NCI-H128 (cell line): ENCODE measurements around the gene RHCE.
"Not testable (repeated sequence)": the region's sequence is repeated elsewhere in the genome, so short reads cannot be mapped to it uniquely, and the experiment has no call there.

ENCODE experiments used
- DNase-seq: peaks from one replicate; lab custom pipeline; 2025; ENCODE audit not compliant: unreplicated experiment; lab: John Stamatoyannopoulos, UW

Gene RHCE

DNA sequence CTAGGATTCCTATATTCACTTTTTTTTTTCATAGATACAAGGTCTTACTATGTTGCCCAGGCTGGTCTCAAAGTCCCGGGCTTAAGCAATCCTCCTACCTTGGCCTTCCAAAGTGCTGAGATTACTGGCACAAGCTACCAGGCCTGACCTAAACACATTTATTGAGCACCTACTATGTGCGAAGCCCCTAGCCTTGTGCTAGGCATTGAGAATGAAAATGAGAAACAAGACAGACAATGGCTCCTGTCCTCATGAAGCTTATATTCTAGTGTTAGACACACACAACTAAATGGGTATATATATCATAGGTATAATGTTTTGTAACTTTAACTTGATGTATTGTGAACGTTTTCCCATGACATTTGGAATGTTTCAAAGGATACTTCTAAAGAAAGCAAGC lies 71.0 kb downstream of the RHCE start:
- DNase-seq: no peak

DNA sequence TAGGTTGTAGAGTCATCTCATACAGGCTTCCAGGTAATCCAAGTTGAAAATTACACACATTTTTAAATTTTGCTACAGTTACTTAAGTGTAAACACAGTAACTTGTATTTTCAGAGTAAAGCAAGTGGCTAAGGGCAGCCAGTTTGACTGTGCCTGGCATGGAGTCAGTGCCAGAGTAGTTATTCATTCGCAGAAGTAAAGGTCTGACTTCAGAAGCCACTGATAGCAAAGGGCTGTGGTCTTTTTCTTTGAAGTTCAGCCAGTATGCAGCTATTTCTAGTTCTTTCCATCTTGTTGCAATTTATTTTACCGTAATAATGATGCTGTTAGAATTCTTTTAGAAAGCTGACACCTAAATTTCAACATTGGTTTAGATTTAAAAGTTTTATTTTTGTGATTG lies 73.1 kb downstream of the RHCE start:
- DNase-seq: no peak

DNA sequence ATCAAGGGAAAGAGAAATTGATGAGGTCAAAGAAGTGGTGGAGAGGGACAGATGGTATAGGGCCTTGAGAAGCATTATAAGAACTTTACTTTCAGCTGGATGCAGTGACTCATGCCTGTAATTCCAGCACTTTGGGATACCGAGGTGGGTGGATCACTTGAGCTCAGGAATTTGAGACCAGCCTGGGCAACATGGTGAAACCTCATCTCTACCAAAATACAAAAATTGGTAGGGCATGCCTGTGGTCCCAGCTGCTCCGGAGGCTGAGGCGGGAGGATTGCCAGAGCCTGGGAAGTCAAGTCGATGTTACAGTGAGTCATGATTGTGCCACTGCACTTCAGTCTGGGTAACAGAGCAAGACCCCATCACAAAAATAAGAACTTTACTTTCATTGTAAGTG lies 76.8 kb downstream of the RHCE start:
- no peak for DNase-seq

DNA sequence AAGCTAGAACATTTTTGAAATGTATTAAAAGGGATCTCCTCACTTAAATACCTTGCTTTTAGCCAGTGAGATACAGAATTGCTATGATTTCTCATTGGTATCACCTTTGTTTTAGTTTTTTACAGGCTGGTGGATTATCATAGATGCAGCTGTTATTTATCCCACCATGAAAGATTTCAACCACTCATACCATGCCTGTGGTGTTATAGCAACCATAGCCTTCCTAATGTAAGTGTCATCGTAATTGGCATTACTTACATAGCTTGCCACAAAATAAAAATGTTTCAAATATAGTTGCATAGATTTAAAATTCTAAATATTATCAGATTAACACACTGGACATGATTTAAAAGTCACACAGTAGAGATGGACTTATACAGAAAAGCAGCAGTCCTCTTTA lies 77.8 kb downstream of the RHCE start:
- DNase-seq: no peak

DNA sequence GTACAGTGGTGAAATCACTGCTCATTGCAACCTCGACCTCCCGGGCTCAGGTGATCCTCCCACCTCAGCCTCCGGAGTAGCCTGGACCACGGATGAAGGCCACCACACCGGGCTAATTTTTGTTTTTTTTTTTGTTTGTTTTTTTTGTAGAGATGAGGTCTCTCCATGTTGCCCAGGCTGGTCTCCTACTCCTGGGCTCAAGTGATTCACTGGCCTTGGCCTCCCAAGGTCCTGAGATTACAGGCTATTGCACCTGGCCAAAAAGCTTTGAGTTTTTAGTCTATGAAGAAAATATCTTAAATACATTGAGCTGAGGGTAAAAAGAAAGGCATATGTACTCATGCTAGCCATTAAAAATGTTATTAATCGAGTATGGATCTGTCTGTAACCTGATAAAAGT lies 78.9 kb downstream of the RHCE start:
- DNase-seq: no peak

DNA sequence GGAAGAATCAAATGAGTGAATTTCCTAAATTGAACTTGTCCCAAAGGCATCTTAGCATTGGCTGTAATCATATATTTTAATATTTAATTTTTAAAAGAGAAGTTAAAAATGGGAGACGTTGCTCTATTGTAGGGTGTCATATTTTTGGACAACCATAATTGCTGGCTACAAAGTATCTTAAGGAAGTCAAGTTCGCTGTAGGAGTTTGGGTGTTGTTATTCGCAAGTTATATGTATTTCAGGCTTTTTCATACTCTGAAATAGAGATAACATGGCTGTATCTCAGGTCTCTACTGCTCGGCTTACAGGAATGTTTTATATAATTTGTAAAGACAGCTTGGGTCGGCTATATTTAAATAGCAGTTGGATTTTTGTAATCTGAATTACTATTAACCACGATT lies 81.6 kb downstream of the RHCE start:
- no peak for DNase-seq

DNA sequence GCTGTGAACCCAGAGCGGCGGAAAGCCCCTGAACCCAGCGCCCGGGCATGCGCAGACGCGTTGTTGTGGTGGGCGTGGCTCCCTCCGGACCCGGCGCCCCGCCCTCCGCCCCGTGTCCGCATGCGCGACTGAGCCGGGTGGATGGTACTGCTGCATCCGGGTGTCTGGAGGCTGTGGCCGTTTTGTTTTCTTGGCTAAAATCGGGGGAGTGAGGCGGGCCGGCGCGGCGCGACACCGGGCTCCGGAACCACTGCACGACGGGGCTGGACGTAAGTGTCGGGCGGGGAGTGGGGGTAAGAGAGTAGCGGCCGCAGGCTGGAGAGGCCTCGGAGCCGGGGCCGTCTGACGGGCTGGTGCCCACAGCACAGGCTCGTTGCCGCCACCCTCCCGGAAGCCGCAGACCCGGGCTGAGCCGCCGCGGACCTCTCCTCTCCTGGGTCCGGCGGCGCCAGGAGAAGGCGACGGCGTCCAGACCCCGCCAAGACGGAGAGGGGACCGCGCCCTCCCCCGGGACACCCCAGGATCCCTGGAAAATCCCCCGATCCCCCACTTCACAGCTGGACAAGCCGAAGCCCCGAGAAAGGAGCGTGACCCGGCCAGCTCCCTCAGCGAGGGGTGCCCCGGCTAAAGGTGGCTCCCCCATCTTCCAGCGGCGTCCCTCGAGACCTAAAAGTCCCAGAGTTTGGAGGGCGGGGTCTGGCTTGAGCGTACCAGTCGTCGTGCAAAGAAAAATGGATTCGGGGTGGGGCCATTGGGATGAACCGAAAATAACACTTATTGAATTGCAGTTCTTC lies 82.2 kb downstream of the RHCE start, which contains the start of gene TMEM50A:
Gene TMEM50A, plus strand, starts transcription at position 147 of the 794 bp plus-strand sequence. CDS start 2,153 bp downstream, outside the sequence.
- peak; percentile 74 for DNase-seq

DNA sequence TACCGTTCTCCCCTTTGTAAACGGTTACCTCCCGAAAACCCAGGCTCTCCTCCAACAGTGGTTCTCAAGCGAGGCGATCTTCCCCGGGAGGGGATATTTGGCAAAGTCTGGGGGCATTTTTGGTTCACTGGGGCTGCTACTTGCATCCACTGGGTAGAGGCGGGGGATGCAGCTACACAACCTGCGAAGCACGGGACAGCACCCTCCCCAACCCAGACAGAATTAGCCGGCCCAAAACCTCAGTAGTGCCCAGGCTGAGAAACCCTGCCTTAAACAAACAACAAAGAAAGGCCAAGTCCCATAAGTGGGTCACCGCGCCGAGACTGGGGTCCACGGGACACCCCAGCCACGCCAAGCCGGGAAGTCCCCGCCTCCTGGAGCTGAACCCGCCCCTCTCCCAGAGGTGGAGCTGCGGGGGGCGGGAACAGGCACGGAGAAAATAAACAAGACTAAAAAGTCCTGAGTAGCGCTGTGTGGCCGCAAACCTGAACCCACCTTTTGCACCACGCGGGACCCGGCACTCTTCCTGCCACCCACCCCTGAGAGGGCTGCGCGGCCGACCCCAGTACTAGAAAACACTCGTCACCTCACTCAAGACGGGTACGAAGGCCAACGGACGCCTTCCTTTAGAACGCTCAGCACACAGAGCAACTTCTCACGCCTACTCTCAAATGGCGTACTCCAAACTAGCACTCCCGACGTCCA lies 83.0 kb downstream of the RHCE start:
- DNase-seq: not testable (repeated sequence)

DNA sequence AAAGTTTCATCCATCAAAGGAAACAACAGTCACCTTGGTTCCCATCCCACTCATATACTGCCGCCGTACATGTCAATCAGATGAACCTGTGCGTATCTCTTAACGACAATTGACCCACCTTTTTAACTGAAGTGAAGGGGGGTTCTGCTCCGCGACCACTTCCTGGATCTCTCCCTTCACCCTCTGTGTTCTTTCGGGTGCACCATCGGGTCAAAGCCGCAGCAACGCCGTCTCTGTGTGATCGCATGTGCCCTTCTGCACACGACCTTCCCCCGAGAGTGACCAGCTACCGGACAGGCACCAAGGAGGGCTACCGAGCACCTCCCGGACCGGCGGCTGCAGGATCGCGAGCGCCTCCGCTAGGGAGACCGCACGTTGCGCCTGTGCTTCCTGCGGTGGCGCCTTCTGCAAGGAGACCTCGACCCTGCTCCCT lies 83.7 kb downstream of the RHCE start:
- DNase-seq: not testable (repeated sequence)

DNA sequence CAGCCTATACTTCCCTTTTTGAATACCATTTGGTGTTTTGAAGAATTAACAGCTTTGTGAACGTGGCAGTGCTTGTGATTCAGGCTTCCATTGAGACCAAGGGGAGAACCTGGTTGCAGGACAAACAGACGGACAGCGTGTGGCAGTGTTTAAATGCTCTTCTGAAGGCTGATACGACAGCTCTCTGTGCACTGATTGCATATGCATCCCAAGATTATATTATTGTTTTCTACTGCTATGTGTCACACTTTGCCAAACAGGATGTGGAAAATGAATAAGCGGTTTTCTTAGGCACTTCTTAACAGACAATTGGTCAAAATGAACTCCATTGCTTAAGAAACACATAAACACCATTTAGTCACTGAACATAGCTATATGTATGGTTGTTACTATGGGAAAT lies 90.7 kb downstream of the RHCE start:
- not testable (repeated sequence) for DNase-seq

DNA sequence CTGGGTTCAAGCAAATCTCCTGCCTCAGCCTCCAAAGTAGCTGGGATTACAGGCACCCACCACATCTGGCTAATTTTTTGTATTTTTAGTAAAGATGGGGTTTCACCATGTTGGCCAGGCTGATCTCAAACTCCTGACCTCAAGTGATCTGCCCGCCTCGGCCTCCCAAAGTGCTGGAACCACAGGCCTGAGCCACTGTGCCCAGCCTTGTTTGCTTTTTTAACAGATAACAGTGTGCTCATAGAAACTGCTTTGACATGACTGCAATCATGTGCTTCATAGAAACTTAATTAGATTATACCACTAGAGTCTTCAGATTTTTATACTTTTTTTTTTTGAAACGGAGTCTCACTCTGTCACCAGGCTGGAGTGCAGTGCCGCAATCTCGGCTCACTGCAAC lies 91.3 kb downstream of the RHCE start:
- not testable (repeated sequence) for DNase-seq

DNA sequence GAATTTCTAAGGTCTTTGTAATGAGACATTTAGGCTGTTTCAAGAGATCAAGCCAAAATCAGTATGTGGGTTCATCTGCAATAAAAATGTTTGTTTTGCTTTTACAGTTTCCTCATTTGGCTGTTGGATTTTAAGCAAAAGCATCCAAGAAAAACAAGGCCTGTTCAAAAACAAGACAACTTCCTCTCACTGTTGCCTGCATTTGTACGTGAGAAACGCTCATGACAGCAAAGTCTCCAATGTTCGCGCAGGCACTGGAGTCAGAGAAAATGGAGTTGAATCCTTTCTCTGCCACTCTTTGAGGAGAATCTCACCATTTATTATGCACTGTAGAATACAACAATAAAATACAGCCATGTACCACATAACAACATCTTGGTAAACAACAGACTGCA lies 91.8 kb downstream of the RHCE start:
- not testable (repeated sequence) for DNase-seq

DNA sequence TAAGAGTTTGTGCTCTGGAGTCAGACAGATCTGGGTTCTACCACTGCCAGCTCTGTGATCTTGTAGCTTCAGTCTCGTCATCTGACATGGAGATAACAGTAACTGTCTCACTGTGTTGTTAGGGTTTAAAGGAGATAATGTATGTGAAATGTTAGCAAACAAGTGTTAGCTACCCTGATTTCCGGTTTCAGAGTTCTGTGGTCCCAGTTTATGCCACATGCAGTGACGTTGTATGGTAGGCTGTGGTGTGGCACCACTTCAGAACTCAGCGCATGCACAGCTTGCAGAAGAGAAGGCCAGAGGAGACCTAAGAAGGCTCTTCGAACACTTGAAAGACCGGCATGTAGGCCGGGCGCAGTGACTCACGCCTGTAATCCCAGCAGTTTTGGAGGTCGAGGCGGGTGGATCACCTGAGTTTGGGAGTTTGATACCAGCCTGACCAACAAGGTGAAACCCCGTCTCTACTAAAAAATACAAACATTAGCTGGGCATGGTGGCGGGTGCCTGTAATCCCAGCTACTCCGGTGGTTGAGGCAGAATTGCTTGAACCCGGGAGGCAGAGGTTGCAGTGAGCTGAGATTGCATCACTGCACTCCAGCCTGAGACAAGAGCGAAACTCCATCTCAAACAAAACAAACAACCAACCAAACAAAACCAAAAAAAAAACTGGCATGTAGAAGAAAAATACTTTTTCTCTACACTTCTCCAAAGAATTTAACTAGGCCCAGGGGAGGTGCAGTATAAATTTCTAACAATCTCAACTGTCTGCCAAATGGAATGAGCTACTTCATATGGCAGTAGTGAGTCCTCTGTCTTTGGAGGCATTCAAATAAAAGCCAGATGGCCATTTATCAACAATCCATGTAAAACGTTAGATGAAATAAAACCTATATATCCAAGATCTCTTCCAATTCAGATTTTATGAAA lies 92.5 kb downstream of the RHCE start:
- not testable (repeated sequence) for DNase-seq

DNA sequence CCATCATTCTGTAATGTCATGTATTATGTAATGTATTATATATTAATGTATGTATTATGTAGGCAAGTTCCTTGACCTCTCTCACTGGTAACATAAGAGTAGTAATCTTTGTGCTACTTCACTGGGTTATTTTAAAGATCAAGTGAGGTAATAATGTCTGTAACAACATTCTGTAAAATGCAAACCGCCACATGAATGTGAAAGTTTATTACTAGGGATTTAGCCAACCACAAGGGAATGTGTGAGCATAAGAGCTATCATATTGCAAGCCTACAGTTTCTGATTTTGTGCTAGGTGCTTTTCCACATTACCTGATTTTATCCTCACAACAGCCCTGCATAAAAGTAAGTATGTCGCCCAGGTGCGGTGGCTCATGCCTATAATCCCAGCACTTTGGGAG lies 96.2 kb downstream of the RHCE start:
- DNase-seq: not testable (repeated sequence)

DNA sequence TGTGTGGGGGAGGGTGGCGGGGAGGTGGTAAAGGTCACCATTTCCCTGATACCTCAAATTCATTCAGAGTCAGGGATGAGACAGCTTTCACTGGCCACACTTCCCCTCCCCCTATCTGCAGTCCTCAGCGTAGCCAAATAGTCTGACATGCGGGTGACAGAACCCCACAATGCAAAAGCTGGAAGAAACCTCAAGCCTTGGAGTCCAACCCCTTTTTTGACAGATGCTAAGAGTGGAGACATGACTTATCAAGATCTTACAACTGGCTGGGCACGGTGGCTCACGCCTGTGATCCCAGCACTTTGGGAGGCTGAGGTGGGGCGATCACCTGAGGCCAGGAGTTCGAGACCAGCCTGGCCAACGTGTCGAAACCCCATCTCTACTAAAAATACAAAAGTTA lies 98.5 kb downstream of the RHCE start:
- DNase-seq: not testable (repeated sequence)

DNA sequence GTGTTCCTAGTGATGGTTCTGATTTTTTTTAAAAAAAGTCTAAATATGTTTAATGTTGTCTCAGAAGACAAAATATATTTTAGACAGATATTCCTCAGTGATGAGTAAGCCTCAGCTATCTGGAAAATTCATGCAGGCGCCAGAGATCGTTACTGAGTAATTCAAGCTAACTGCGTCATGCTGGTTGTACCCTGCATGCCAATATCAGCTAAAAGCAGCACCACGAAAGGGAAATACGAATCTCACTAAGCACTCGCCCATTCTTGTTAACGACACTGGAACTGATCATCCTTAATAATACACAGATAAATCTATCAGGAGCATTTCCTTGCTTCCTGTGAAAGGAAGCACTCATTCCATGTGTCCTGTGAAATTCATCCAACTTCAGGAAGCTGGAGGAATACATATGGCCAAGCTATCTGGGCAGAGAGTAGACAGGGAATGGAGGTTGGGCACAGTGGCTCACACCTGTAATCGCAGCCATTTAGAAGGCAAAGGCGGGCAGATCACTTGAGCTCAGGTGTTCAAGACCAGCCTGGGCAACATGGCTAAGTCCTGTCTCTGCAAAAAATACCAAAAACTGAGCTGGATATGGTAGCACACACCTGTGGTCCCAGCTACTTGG lies 100.2 kb downstream of the RHCE start:
- DNase-seq: not testable (repeated sequence)

DNA sequence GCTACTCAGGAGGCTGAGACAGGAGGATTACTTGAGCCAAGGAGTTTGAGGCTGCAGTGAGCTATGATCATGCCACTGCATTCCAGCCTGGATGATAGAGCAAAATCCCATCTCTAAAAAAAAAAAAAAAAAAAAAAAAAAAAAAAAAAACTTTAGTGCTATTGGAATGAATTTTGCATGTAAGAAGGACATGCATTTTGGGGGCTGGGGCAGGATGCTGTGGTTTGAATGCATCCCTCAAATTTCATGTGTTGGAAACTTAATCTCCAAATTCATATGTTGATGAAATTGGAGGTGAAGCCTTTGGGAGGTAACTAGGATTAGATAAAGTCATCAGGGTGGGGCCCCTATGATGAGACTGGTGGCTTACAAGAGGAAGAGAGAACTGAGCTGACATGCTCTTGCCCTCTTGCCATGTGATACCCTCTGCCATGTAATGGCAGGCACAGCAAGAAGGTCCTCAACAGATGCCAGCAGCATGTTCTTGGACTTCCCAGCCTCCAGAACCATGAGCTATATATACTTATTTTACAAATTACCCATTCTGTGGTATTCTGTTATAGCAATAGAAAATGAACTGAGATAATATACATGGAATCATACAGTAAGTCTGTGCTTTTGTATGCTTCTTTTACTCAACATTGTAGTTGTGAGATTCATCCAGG lies 107.7 kb downstream of the RHCE start:
- not testable (repeated sequence) for DNase-seq
